ENCODE measurements around the gene FRMD4A.
"Not testable (repeated sequence)": the region's sequence is repeated elsewhere in the genome, so short reads cannot be mapped to it uniquely, and the experiment has no call there.

FRMD4A gene

GRCh38 chr10:14241196-14241595, 89.5 kb downstream of the FRMD4A start:
- no peak for DNase-seq (ENCODE audit: low read depth in 2 of 2)

GRCh38 chr10:14240253-14241189, 90.2 kb downstream of the FRMD4A start:
- no peak for DNase-seq (ENCODE audit: low read depth in 2 of 2)

GRCh38 chr10:14238659-14239058, 92.1 kb downstream of the FRMD4A start:
- not testable (repeated sequence) for DNase-seq (ENCODE audit: low read depth in 2 of 2)

GRCh38 chr10:14236341-14236740, 94.4 kb downstream of the FRMD4A start:
- no peak for DNase-seq (ENCODE audit: low read depth in 2 of 2)

- no peak for DNase-seq (ENCODE audit: low read depth in 2 of 2)
Observed at GRCh38 chr10:14235566-14236195, 95.0 kb downstream of the FRMD4A start.

- no peak for DNase-seq (ENCODE audit: low read depth in 2 of 2)
Observed at GRCh38 chr10:14233566-14233965, 97.2 kb downstream of the FRMD4A start.

- DNase-seq (ENCODE audit: low read depth in 2 of 2): not testable (repeated sequence)
Observed at GRCh38 chr10:14228798-14229197, 101.9 kb downstream of the FRMD4A start.

- DNase-seq (ENCODE audit: low read depth in 2 of 2): no peak
Observed at GRCh38 chr10:14225379-14225778, 105.3 kb downstream of the FRMD4A start.

- DNase-seq (ENCODE audit: low read depth in 2 of 2): no peak
Observed at GRCh38 chr10:14220026-14220425, 110.7 kb downstream of the FRMD4A start.

- no peak for DNase-seq (ENCODE audit: low read depth in 2 of 2)
Observed at GRCh38 chr10:14219411-14219810, 111.3 kb downstream of the FRMD4A start.

- no peak for DNase-seq (ENCODE audit: low read depth in 2 of 2)
Observed at GRCh38 chr10:14215641-14216040, 115.1 kb downstream of the FRMD4A start.

GRCh38 chr10:14213703-14214102, 117.0 kb downstream of the FRMD4A start:
- not testable (repeated sequence) for DNase-seq (ENCODE audit: low read depth in 2 of 2)

- no peak for DNase-seq (ENCODE audit: low read depth in 2 of 2)
Observed at GRCh38 chr10:14211610-14212009, 119.1 kb downstream of the FRMD4A start.

GRCh38 chr10:14208231-14208630, 122.5 kb downstream of the FRMD4A start:
- DNase-seq (ENCODE audit: low read depth in 2 of 2): no peak

GRCh38 chr10:14205233-14205632, 125.5 kb downstream of the FRMD4A start:
- DNase-seq (ENCODE audit: low read depth in 2 of 2): no peak

- DNase-seq (ENCODE audit: low read depth in 2 of 2): no peak
Observed at GRCh38 chr10:14200698-14201544, 129.8 kb downstream of the FRMD4A start.

- not testable (repeated sequence) for DNase-seq (ENCODE audit: low read depth in 2 of 2)
Observed at GRCh38 chr10:14199098-14199497, 131.6 kb downstream of the FRMD4A start.

GRCh38 chr10:14198078-14198477, 132.6 kb downstream of the FRMD4A start:
- no peak for DNase-seq (ENCODE audit: low read depth in 2 of 2)

GRCh38 chr10:14196113-14196512, 134.6 kb downstream of the FRMD4A start:
- no peak for DNase-seq (ENCODE audit: low read depth in 2 of 2)

GRCh38 chr10:14195433-14195832, 135.3 kb downstream of the FRMD4A start:
- DNase-seq (ENCODE audit: low read depth in 2 of 2): no peak

GRCh38 chr10:14192746-14193145, 138.0 kb downstream of the FRMD4A start:
- DNase-seq (ENCODE audit: low read depth in 2 of 2): no peak

- no peak for DNase-seq (ENCODE audit: low read depth in 2 of 2)
Observed at GRCh38 chr10:14191871-14192270, 138.9 kb downstream of the FRMD4A start.
